Vagina (tissue), 2 donors: ENCODE results near the gene TP53TG5. TPM values are rescaled to one million over a fixed set of nuclear protein-coding genes. Genes with fewer than 3 reads are reported as not detected.

Experiments used
- DNase-seq, 2 donors: peaks; one replicate each; pipeline ENCODE4 v3.0.0-alpha.2; 2017; ENCODE audit errors: extremely low spot score in 2 of 2
- H3K27ac ChIP-seq: fragments of 200-600 bp; sonication (generic); one replicate; pipeline ENCODE4 v1.5.1; 2019
- H3K27me3 ChIP-seq: fragments of 200-600 bp; sonication (generic); one replicate; pipeline ENCODE4 v1.5.1; 2019
- H3K36me3 ChIP-seq, 2 donors: fragments of 200-600 bp; sonication (generic); one replicate each; pipeline ENCODE4 v1.5.1; 2017 to 2019
- H3K4me1 ChIP-seq: fragments of 200-600 bp; sonication (generic); one replicate; pipeline ENCODE4 v1.5.1; 2019
- H3K4me3 ChIP-seq, 2 donors: fragments of 200-600 bp; sonication (generic); 1 replicate in 1 of 2; 2 replicates in 1 of 2; pipeline ENCODE4 v1.5.1; 2016 to 2019
- H3K9me3 ChIP-seq: fragments of 200-600 bp; sonication (generic); one replicate; pipeline ENCODE4 v1.5.1; 2019
- CTCF ChIP-seq, 3 experiments: fragments of 450-650 bp in 2 of 3; fragments of 200-600 bp in 1 of 3; sonication (generic) in 1 of 3; IDR thresholded peaks; one replicate each; pipeline ENCODE4 v1.5.1; 2017 to 2019; ENCODE audit warnings: antibody characterized with exemption in 3 of 3, mild to moderate bottlenecking in 2 of 3, moderate library complexity in 2 of 3
- POLR2A ChIP-seq, 2 donors: fragments of 450-650 bp; IDR thresholded peaks; one replicate each; pipeline ENCODE4 v1.6.1; 2017; ENCODE audit warnings: antibody characterized with exemption in 2 of 2, mild to moderate bottlenecking in 2 of 2, moderate library complexity in 2 of 2
- POLR2AphosphoS5 ChIP-seq, 2 donors: sonication (generic); formaldehyde crosslinking; IDR thresholded peaks; one replicate each; pipeline ENCODE4 v1.9.0; 2017; ENCODE audit warnings: antibody characterized with exemption in 2 of 2, mild to moderate bottlenecking in 2 of 2, low read depth in 1 of 2; ENCODE audit not compliant: insufficient read depth in 1 of 2
- intact Hi-C: fragments of 100-400 bp; cut with DNase I; formaldehyde crosslinking; loops from one replicate; pipeline ENCODE4 v1.15.1; 2023
- total RNA-seq: library from RNA; depleted of rRNA; stranded (reverse); fragments of >200 nt; gene quantifications from one replicate; pipeline ENCODE4 v1.2.3, GENCODE V29; 2016

TP53TG5 gene
- total RNA-seq, 1 donor from 2014 or later: not detected

- peak overlapping the region; percentile 65 for H3K27ac ChIP-seq
- H3K4me1 ChIP-seq: peaks cover 36% of the 10 kb centered on the region
- H3K9me3 ChIP-seq: no peaks in the 10 kb centered on the region
- no peaks in the 10 kb centered on the region for H3K36me3 ChIP-seq
- intact Hi-C loops: loop anchor here (5.0 kb wide), 1 partner anchor 88 kb away; no protein-coding TSS in a partner anchor
- H3K4me3 ChIP-seq: no peak overlapping the region
- TF ChIP-seq POLR2AphosphoS5 (IDR thresholded peaks at IDR 0.05; ENCODE audit: insufficient read depth in 1 of 2, low read depth in 1 of 2) (no peak), POLR2A (IDR thresholded peaks at IDR 0.05) (no peak), CTCF (IDR thresholded peaks at IDR 0.05) (no peak)
- no peak for DNase-seq
- no peaks in the 10 kb centered on the region for H3K27me3 ChIP-seq
These were observed 19.1 kb downstream of the TP53TG5 start for GRCh38 chr20:45359069-45359405.

GRCh38 chr20:45358282-45359068 lies 19.6 kb downstream of the TP53TG5 start:
- Histone ChIP-seq H3K27me3 (no peaks in the 10 kb centered on the region), H3K9me3 (no peaks in the 10 kb centered on the region), H3K4me3 (no peak overlapping the region), H3K27ac (peak overlapping the region; percentile 65), H3K36me3 (no peaks in the 10 kb centered on the region), H3K4me1 (peaks cover 30% of the 10 kb centered on the region)
- DNase-seq: peak in 1 of 2 donors; percentile 97
- intact Hi-C loops: loop anchor here (5.0 kb wide), 1 partner anchor 89 kb away; no protein-coding TSS in a partner anchor
- TF ChIP-seq POLR2A (IDR thresholded peaks at IDR 0.05): no peak
- TF ChIP-seq POLR2AphosphoS5 (IDR thresholded peaks at IDR 0.05; ENCODE audit: insufficient read depth in 1 of 2, low read depth in 1 of 2): peak; percentile 34 to 91

- Histone ChIP-seq H3K27me3 (no peaks in the 10 kb centered on the region), H3K9me3 (no peaks in the 10 kb centered on the region), H3K4me3 (no peak overlapping the region), H3K4me1 (peaks cover 23% of the 10 kb centered on the region), H3K36me3 (no peaks in the 10 kb centered on the region), H3K27ac (peak overlapping the region; percentile 18)
- DNase-seq: no peak
- TF ChIP-seq POLR2AphosphoS5 (IDR thresholded peaks at IDR 0.05; ENCODE audit: insufficient read depth in 1 of 2, low read depth in 1 of 2) (peak in 1 of 2 donors; percentile 19), CTCF (IDR thresholded peaks at IDR 0.05) (no peak)
- intact Hi-C loops: loop anchor here (5.0 kb wide), 1 partner anchor 92 kb away; no protein-coding TSS in a partner anchor
These were observed 22.7 kb downstream of the TP53TG5 start for GRCh38 chr20:45355209-45356084.

- no peaks in the 10 kb centered on the region for H3K9me3 ChIP-seq
- TF ChIP-seq POLR2AphosphoS5 (IDR thresholded peaks at IDR 0.05; ENCODE audit: insufficient read depth in 1 of 2, low read depth in 1 of 2): no peak
- no peak for TF ChIP-seq CTCF (IDR thresholded peaks at IDR 0.05)
- no peak for TF ChIP-seq POLR2A (IDR thresholded peaks at IDR 0.05)
- no peak overlapping the region for H3K27ac ChIP-seq
- H3K4me1 ChIP-seq: peaks cover 23% of the 10 kb centered on the region
- intact Hi-C loops: loop anchor here (5.0 kb wide), 1 partner anchor 93 kb away; no protein-coding TSS in a partner anchor
- no peaks in the 10 kb centered on the region for H3K36me3 ChIP-seq
- no peak overlapping the region for H3K4me3 ChIP-seq
- H3K27me3 ChIP-seq: no peaks in the 10 kb centered on the region
- DNase-seq: no peak
These were observed 23.5 kb downstream of the TP53TG5 start for GRCh38 chr20:45354423-45355208.

- Histone ChIP-seq H3K4me3 (no peak overlapping the region), H3K9me3 (no peaks in the 10 kb centered on the region), H3K27me3 (no peaks in the 10 kb centered on the region), H3K27ac (no peak overlapping the region), H3K4me1 (peaks cover 17% of the 10 kb centered on the region), H3K36me3 (no peaks in the 10 kb centered on the region)
- intact Hi-C loops: no loop called here
- no peak for TF ChIP-seq POLR2AphosphoS5 (IDR thresholded peaks at IDR 0.05; ENCODE audit: insufficient read depth in 1 of 2, low read depth in 1 of 2)
- TF ChIP-seq POLR2A (IDR thresholded peaks at IDR 0.05): no peak
- no peak for TF ChIP-seq CTCF (IDR thresholded peaks at IDR 0.05)
- no peak for DNase-seq
These were observed 24.4 kb downstream of the TP53TG5 start for GRCh38 chr20:45353746-45354145.
